Measurements from ENCODE around the gene CELF1. TPM values are rescaled to one million over a fixed set of nuclear protein-coding genes. Genes with fewer than 3 reads are reported as not detected.

CELF1 gene
- total RNA-seq, 1 experiment from 2014 or later, result 157 TPM

DNA sequence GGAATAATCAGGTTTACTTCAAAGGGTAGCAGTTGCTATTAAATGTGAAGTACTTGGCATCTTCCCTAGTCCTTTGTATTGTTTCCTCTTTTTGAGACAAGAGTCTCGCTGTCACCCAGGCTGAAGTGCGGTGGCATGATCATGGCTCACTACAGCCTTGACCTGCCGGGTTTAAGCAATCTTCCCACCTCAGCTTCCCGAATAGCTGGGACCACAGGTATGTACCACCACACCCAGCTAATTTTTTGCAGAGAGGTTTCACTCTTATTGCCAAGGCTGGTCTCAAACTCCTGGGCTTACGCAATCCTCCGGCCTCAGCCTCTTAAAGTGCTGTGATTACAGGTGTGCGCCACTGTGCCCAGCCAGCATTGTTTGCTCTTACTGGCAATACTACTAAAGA is 67.8 kb downstream of the CELF1 start:
- Mint-ChIP-seq H3K4me3 (ENCODE audit: low read depth, unreplicated experiment) (no peak overlapping the region), H3K9me3 (ENCODE audit: low read depth, unreplicated experiment) (no peaks in the 10 kb centered on the region), H3K4me1 (ENCODE audit: low read depth, unreplicated experiment) (no peaks in the 10 kb centered on the region), H3K27ac (ENCODE audit: unreplicated experiment) (no peak overlapping the region), H3K36me3 (ENCODE audit: insufficient read depth, unreplicated experiment) (peaks cover 67% of the 10 kb centered on the region), H3K27me3 (ENCODE audit: unreplicated experiment) (no peaks in the 10 kb centered on the region)
- TF ChIP-seq, protein P1, sequence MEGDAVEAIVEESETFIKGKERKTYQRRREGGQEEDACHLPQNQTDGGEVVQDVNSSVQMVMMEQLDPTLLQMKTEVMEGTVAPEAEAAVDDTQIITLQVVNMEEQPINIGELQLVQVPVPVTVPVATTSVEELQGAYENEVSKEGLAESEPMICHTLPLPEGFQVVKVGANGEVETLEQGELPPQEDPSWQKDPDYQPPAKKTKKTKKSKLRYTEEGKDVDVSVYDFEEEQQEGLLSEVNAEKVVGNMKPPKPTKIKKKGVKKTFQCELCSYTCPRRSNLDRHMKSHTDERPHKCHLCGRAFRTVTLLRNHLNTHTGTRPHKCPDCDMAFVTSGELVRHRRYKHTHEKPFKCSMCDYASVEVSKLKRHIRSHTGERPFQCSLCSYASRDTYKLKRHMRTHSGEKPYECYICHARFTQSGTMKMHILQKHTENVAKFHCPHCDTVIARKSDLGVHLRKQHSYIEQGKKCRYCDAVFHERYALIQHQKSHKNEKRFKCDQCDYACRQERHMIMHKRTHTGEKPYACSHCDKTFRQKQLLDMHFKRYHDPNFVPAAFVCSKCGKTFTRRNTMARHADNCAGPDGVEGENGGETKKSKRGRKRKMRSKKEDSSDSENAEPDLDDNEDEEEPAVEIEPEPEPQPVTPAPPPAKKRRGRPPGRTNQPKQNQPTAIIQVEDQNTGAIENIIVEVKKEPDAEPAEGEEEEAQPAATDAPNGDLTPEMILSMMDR (IDR thresholded peaks at IDR 0.05; ENCODE audit: unreplicated experiment), result no peak
- no TSS peak for BruUV-seq (replicated peaks)
- CTCF ChIA-PET, result no interaction called here
- intact Hi-C loops (cut with micrococcal nuclease; ENCODE audit: unreplicated experiment), result no loop called here
- DNase-seq, result no peak

DNA sequence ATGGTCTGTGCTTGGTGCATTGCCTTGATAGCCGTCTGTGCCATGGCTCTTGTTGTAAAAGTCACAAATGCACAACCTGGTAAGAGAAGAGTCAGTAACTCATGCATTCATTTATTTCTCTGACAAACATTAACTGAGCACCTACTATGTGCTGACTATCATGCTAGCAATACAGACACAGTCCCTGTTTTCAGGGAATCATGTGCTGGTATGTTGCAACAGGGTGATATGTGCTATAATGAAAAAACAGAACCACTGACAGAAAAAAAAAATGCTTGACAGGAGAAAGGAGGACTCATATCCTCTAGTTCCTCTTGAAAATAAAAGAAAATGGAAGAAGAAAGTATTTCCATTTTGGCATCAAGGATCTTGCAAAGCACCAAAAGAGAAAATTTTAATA is 69.5 kb downstream of the CELF1 start:
- Mint-ChIP-seq H3K4me1 (ENCODE audit: low read depth, unreplicated experiment) (peaks cover 7% of the 10 kb centered on the region), H3K36me3 (ENCODE audit: insufficient read depth, unreplicated experiment) (peaks cover 66% of the 10 kb centered on the region), H3K27ac (ENCODE audit: unreplicated experiment) (no peak overlapping the region), H3K9me3 (ENCODE audit: low read depth, unreplicated experiment) (no peaks in the 10 kb centered on the region), H3K4me3 (ENCODE audit: low read depth, unreplicated experiment) (no peak overlapping the region), H3K27me3 (ENCODE audit: unreplicated experiment) (no peaks in the 10 kb centered on the region)
- BruUV-seq (replicated peaks), result no TSS peak
- no peak for DNase-seq
- intact Hi-C loops (cut with micrococcal nuclease; ENCODE audit: unreplicated experiment), result no loop called here
- TF ChIP-seq, protein P1 (IDR thresholded peaks at IDR 0.05; ENCODE audit: unreplicated experiment), result no peak
- CTCF ChIA-PET, result no interaction called here

- H3K36me3 Mint-ChIP-seq (ENCODE audit: insufficient read depth, unreplicated experiment), result peaks cover 68% of the 10 kb centered on the region
- TF ChIP-seq, protein P1 (IDR thresholded peaks at IDR 0.05; ENCODE audit: unreplicated experiment), result no peak
- BruUV-seq (replicated peaks), result no TSS peak
- H3K9me3 Mint-ChIP-seq (ENCODE audit: low read depth, unreplicated experiment), result no peaks in the 10 kb centered on the region
- DNase-seq, result no peak
- no peak overlapping the region for H3K27ac Mint-ChIP-seq (ENCODE audit: unreplicated experiment)
- no peak overlapping the region for H3K4me3 Mint-ChIP-seq (ENCODE audit: low read depth, unreplicated experiment)
- H3K27me3 Mint-ChIP-seq (ENCODE audit: unreplicated experiment), result no peaks in the 10 kb centered on the region
- peaks cover 16% of the 10 kb centered on the region for H3K4me1 Mint-ChIP-seq (ENCODE audit: low read depth, unreplicated experiment)
- intact Hi-C loops (cut with micrococcal nuclease; ENCODE audit: unreplicated experiment), result no loop called here
- CTCF ChIA-PET, result interaction anchor here (0.6 kb wide), 1 partner anchor 81 kb away, joined by 4 read pairs; no protein-coding TSS in a partner anchor
Observed at GRCh38 chr11:47480762-47481161, 72.2 kb downstream of the CELF1 start.

DNA sequence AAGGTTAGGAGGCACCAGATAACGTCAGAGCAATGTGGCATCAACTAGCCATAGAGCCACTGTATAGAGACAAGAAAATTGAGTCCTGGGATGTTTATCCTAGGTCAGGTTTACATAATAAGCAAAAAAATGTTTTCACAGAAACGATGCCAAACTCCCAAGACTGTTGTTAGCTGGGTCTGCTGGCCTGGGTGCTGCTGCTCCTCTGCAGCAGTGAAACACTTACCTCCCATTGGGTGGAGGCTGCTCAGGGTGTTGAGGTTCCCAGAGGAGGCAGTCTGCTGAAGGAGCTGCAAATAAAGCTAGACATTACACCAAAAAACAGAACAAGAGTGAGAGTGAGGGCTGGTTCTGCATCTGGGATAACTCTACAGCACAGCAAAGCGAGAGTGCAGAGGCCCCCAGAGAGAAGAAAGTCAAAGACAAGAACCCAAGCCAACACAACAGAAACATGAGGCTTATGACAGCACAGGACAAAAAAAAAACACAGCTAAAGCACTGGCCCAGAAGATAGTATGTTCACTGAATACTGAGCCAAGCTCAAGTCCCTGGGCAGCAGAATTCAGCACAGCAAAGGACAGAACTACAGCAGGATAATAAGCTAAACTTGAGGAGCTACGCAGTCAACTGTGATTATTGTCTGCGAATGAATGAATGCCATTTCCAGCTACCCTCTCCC is 74.1 kb downstream of the CELF1 start:
- H3K4me1 Mint-ChIP-seq (ENCODE audit: low read depth, unreplicated experiment), result peaks cover 16% of the 10 kb centered on the region
- H3K4me3 Mint-ChIP-seq (ENCODE audit: low read depth, unreplicated experiment), result no peak overlapping the region
- DNase-seq, result no peak
- TF ChIP-seq, protein P1 (IDR thresholded peaks at IDR 0.05; ENCODE audit: unreplicated experiment), result no peak
- H3K27ac Mint-ChIP-seq (ENCODE audit: unreplicated experiment), result no peak overlapping the region
- H3K9me3 Mint-ChIP-seq (ENCODE audit: low read depth, unreplicated experiment), result no peaks in the 10 kb centered on the region
- peaks cover 69% of the 10 kb centered on the region for H3K36me3 Mint-ChIP-seq (ENCODE audit: insufficient read depth, unreplicated experiment)
- H3K27me3 Mint-ChIP-seq (ENCODE audit: unreplicated experiment), result no peaks in the 10 kb centered on the region
- CTCF ChIA-PET, result interaction anchor here (0.5 to 0.6 kb wide), 2 partner anchors 23 to 24 kb away, joined by 3 to 4 read pairs; no protein-coding TSS in a partner anchor
- no TSS peak for BruUV-seq (replicated peaks)
- intact Hi-C loops (cut with micrococcal nuclease; ENCODE audit: unreplicated experiment), result no loop called here

All from Calu3 (cell line).